Heart left ventricle (tissue), 16 donors: ENCODE results near the gene ENTREP1. TPM values are rescaled to one million over a fixed set of nuclear protein-coding genes. Genes with fewer than 3 reads are reported as not detected.
"Not testable (repeated sequence)": the region's sequence is repeated elsewhere in the genome, so short reads cannot be mapped to it uniquely, and the experiment has no call there.

Source experiments
- ATAC-seq, 4 donors: fragments of 200-7000 bp; cut with Tn5 transposase; one replicate each; pipeline ENCODE4 v1.9.1; 2020 to 2022; ENCODE audit warnings: moderate library complexity in 4 of 4, mild to moderate bottlenecking in 3 of 4, moderate number of reproducible peaks in 1 of 4
- DNase-seq, 5 donors: peaks; one replicate each; pipeline ENCODE4 v3.0.0-alpha.2; 2020
- H3K27ac ChIP-seq, 12 donors: fragments of 200-600 bp; sonication (generic) in 4 of 12; one replicate each; pipeline versions ENCODE4 v1.5.0 to v1.8.0; 2016 to 2022; ENCODE audit warnings: mild to moderate bottlenecking in 2 of 12
- H3K27me3 ChIP-seq, 9 donors: fragments of 200-600 bp; sonication (generic) in 2 of 9; one replicate each; pipeline versions ENCODE4 v1.5.1 to v1.8.0; 2016 to 2022; ENCODE audit warnings: mild to moderate bottlenecking in 3 of 9
- H3K36me3 ChIP-seq, 9 donors: fragments of 200-600 bp; sonication (generic) in 2 of 9; one replicate each; pipeline versions ENCODE4 v1.5.0 to v1.8.0; 2018 to 2022; ENCODE audit warnings: mild to moderate bottlenecking in 2 of 9
- H3K4me1 ChIP-seq, 12 donors: fragments of 200-600 bp; sonication (generic) in 4 of 12; one replicate each; pipeline versions ENCODE4 v1.5.0 to v1.8.0; 2016 to 2022; ENCODE audit warnings: mild to moderate bottlenecking in 3 of 12
- H3K4me3 ChIP-seq, 12 donors: fragments of 200-600 bp; sonication (generic) in 4 of 12; one replicate each; pipeline versions ENCODE4 v1.5.0 to v1.8.0; 2017 to 2022; ENCODE audit warnings: mild to moderate bottlenecking in 9 of 12, moderate library complexity in 4 of 12
- H3K9me3 ChIP-seq, 12 donors: fragments of 200-600 bp; sonication (generic) in 4 of 12; one replicate each; pipeline versions ENCODE4 v1.5.0 to v1.8.0; 2016 to 2022; ENCODE audit warnings: mild to moderate bottlenecking in 1 of 12
- POLR2A ChIP-seq, 2 donors: fragments of 450-650 bp; IDR thresholded peaks; one replicate each; pipeline ENCODE4 v1.6.1; 2017; ENCODE audit warnings: antibody characterized with exemption in 2 of 2, mild to moderate bottlenecking in 2 of 2, moderate library complexity in 2 of 2
- WGBS, 4 donors: extraction: QIAGEN DNeasy Blood & Tissue Kit in 2 of 4; methylation state at CpG; one replicate each; pipeline versions ENCODE4 v1.1.5 to v1.1.7; 2013 to 2018; 5-methylcytosine and 5-hydroxymethylcytosine counted together
- intact Hi-C, 10 donors: fragments of 100-400 bp; cut with DNase I; formaldehyde crosslinking; loops; one replicate each; pipeline versions ENCODE4 v1.11.1 to v1.14.2; 2022
- polyA plus RNA-seq, 2 donors: library from polyadenylated mRNA; stranded (reverse); fragments of 200-250 nt; gene quantifications; one replicate each; pipeline ENCODE4 v1.2.3, GENCODE V29; 2013
- total RNA-seq, 9 donors: library from RNA; depleted of rRNA in 2 of 9; stranded (reverse); fragments of >200 nt in 2 of 9; fragmentation: NEBNext Ultra II Directional in 3 of 9; extraction: Animal tissue kit (Norgen Biotek cat#: 25700) in 3 of 9; gene quantifications; one replicate each; pipeline versions ENCODE4 v1.1.0 to v1.2.4, GENCODE V29; 2016 to 2023
- TF ChIP-seq, protein P1 (sequence below), 12 donors: fragments of 200-600 bp; sonication (generic) in 4 of 12; IDR thresholded peaks; one replicate each; pipeline versions ENCODE4 v1.5.0 to v1.8.0; 2018 to 2022; ENCODE audit warnings: antibody characterized with exemption in 12 of 12, mild to moderate bottlenecking in 5 of 12
- donor health status: ischemic (EF 13 %, LVEDD 7.1; RV severe dilation, severe dysfunction).
- donor health status: healthy with polysubstance abuse.
- donor health status: DM: no; HTN: yes; CAD: no.
- donor health status: DM: no; HTN: no; CAD: no.
- donor health status: ischemic (EF 25% LVEDD 6.9; RV normal size, moderate dysfunction).
- donor health status: ischemic (EF 25% LVEDD 5.7; RV mildly dilated, moderate dysfunction).
- donor health status: healthy.
- donor health status: DM: yes; HTN: yes; CAD: no.
- donor health status: ischemic (EF 35%, LVEDD 5.7; RV mildly dilated, moderate dysfunction).
- donor health status: nonischemic (EF 11% LVEDD 7.7; RV severe dilation, severe dysfunction).
- donor health status: DM: yes; HTN: yes; CAD: no.
- donor health status: PGD.
- donor health status: ischemic (EF 29% LVEDD 5.4; RV normal size, mild dysfunction).
- donor health status: nonischemic (EF 23%, LVEDD 6.1; RV moderate dilation, normal function).

ENTREP1 gene
- total and polyA plus RNA-seq, 11 donors, result 12.6 to 29.1 (median 23.8) TPM

DNA sequence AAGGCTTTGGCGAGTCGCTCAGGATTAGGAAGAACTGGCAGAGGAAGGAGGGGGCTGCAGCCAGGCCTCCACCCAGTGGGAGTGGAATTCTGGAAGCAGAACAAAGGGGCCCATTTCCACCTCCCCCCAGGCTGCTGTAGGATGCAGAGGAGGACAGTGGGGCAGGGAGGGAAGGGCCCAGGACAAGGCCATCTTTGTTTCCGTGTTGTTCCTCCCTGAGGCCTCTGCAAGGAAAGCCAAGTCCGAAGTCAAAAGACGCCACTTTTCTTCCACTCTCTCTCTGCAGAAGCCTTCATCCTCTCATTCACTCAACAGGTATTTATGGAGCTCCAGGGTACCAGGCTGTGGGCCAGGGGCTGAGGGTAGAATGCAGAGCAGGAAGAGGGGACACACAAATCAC is 70.7 kb downstream of the ENTREP1 start:
- ATAC-seq, result no peak
- TF ChIP-seq POLR2A (IDR thresholded peaks at IDR 0.05), result no peak
- TF ChIP-seq, protein P1, sequence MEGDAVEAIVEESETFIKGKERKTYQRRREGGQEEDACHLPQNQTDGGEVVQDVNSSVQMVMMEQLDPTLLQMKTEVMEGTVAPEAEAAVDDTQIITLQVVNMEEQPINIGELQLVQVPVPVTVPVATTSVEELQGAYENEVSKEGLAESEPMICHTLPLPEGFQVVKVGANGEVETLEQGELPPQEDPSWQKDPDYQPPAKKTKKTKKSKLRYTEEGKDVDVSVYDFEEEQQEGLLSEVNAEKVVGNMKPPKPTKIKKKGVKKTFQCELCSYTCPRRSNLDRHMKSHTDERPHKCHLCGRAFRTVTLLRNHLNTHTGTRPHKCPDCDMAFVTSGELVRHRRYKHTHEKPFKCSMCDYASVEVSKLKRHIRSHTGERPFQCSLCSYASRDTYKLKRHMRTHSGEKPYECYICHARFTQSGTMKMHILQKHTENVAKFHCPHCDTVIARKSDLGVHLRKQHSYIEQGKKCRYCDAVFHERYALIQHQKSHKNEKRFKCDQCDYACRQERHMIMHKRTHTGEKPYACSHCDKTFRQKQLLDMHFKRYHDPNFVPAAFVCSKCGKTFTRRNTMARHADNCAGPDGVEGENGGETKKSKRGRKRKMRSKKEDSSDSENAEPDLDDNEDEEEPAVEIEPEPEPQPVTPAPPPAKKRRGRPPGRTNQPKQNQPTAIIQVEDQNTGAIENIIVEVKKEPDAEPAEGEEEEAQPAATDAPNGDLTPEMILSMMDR (IDR thresholded peaks at IDR 0.05), result no peak
- Histone ChIP-seq H3K4me3 (no peak overlapping the region), H3K9me3 (no peaks in the 10 kb centered on the region), H3K36me3 (no peaks in the 10 kb centered on the region), H3K4me1 (peaks cover 0 to 41% (median 26%) of the 10 kb centered on the region in 12 donors), H3K27me3 (no peaks in the 10 kb centered on the region), H3K27ac (peak overlapping the region in 1 of 12 donors; percentile 8)
- WGBS, 4 donors, result 72 to 81% (median 77%) methylated on average over 5 of the region's 5 CpGs
- intact Hi-C loops, result loop anchor here in 2 of 10 donors (10.0 kb wide), 2 partner anchors 71 to 181 kb away; partner anchors contain the start of gene ENTREP1 (in 1 of the 2)
- DNase-seq, result no peak

DNA sequence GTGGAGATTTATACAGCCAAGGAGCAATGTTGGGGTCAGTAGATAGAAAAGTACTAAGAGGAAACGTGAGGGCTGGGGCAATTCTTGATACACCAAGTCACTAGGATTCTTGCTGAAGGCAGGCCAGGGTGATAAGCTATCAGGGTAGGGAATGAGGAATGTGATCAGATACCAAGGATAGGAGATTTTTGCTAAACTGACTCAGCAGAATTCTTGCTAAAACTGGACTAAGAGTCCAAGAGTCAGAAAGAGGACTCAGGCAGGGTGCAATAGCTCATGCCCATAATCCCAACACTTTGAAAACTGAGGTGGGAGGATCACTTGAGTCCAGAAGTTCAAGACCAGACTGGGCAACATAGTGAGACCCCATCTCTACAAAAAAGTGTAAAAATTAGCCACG is 71.7 kb downstream of the ENTREP1 start:
- Histone ChIP-seq H3K27me3 (no peaks in the 10 kb centered on the region), H3K9me3 (no peaks in the 10 kb centered on the region), H3K4me1 (peaks cover 0 to 32% (median 19%) of the 10 kb centered on the region in 12 donors), H3K36me3 (no peaks in the 10 kb centered on the region), H3K27ac (peak overlapping the region; percentile 29 to 84 (median 67)), H3K4me3 (no peak overlapping the region)
- 79 to 88% (median 81%) methylated on average over 2 of the region's 2 CpGs for WGBS, 4 donors
- intact Hi-C loops, result loop anchor here in 2 of 10 donors (10.0 kb wide), 2 partner anchors 72 to 182 kb away; partner anchors contain the start of gene ENTREP1 (in 1 of the 2)
- DNase-seq (no peak), ATAC-seq (no peak)
- TF ChIP-seq POLR2A (IDR thresholded peaks at IDR 0.05), result no peak
- TF ChIP-seq, protein P1 (IDR thresholded peaks at IDR 0.05), result no peak

DNA sequence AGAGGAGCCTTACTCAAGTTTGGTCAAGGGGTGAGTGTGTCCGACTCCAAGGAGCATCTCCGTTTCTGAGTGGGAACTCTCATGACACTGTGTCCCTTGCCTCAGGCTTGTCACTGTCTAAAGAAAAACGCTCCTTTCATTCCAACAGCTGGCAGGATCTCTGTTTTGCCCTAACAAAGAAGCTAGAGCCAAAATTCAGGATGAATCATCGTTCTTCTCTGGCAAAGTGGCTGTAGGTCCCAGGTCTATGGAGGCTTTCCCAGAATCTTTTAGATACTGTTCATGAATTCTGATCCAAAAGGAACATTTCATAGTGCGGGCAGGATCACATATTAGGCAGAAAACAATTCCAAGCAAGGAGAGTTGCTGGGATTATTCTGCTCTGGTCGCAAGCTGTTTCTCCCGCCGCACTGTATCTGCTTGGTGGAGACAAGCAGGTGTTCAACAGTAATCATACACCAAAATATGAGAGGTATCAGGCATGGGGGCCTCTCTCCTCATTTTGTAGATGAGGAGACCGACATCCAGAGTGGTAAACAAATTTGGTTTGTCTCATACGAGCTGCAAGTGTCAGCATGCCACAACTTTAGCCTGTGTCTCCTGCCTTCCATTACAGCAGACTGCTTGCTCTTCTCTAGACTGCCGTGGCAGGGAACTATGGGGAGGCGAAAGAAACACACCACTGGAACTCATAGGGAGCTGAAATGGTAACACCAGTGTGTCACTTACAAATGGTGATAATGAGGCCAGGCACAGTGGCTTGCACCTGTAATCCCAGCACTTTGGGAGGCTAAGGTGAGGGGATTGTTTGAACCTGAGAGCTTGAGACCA is 72.6 kb downstream of the ENTREP1 start:
- no peak for TF ChIP-seq POLR2A (IDR thresholded peaks at IDR 0.05)
- TF ChIP-seq, protein P1 (IDR thresholded peaks at IDR 0.05), result no peak
- intact Hi-C loops, result loop anchor here in 2 of 10 donors (10.0 kb wide), 2 partner anchors 73 to 183 kb away; partner anchors contain the start of gene ENTREP1 (in 1 of the 2)
- H3K4me1 ChIP-seq, result peaks cover 0 to 24% (median 13%) of the 10 kb centered on the region in 12 donors
- peak; percentile 17 to 52 (median 39) for ATAC-seq
- H3K36me3 ChIP-seq, result no peaks in the 10 kb centered on the region
- H3K27me3 ChIP-seq, result no peaks in the 10 kb centered on the region
- H3K9me3 ChIP-seq, result no peaks in the 10 kb centered on the region
- 33 to 48% (median 44%) methylated on average over 12 of the region's 12 CpGs for WGBS, 4 donors
- H3K4me3 ChIP-seq, result peak overlapping the region in 1 of 12 donors; percentile 3
- H3K27ac ChIP-seq, result peak overlapping the region; percentile 47 to 84 (median 67)
- DNase-seq, result no peak

- intact Hi-C loops, result no loop called here
- H3K9me3 ChIP-seq, result no peaks in the 10 kb centered on the region
- 85 to 96% (median 96%) methylated on average over 1 of the region's 1 CpG for WGBS, 4 donors
Observed at GRCh38 chr9:69400470-69400869, 75.5 kb downstream of the ENTREP1 start.

GRCh38 chr9:69409936-69410335 is 84.9 kb downstream of the ENTREP1 start:
- H3K9me3 ChIP-seq, H3K27me3 ChIP-seq, H3K4me1 ChIP-seq, H3K27ac ChIP-seq, intact Hi-C loops, DNase-seq, H3K4me3 ChIP-seq, H3K36me3 ChIP-seq, ATAC-seq: not testable (repeated sequence)
- 84 to 90% (median 89%) methylated on average over 6 of the region's 6 CpGs for WGBS, 4 donors

More at GRCh38 chr9:69400470-69400869, 75.5 kb downstream of the ENTREP1 start:
- Histone ChIP-seq H3K27ac (no peak overlapping the region), H3K27me3 (no peaks in the 10 kb centered on the region), H3K4me1 (peaks cover 0 to 12% (median 0%) of the 10 kb centered on the region in 12 donors), H3K4me3 (no peak overlapping the region), H3K36me3 (no peaks in the 10 kb centered on the region)
- DNase-seq (no peak), ATAC-seq (no peak)
- TF ChIP-seq POLR2A (IDR thresholded peaks at IDR 0.05), result no peak
- TF ChIP-seq, protein P1 (IDR thresholded peaks at IDR 0.05), result no peak
